NCI-H1694 (cell line): ENCODE data around the gene DDN.

Experiments used
- DNase-seq: peaks from one replicate; lab custom pipeline; 2025; lab: John Stamatoyannopoulos, UW

DDN gene

DNA sequence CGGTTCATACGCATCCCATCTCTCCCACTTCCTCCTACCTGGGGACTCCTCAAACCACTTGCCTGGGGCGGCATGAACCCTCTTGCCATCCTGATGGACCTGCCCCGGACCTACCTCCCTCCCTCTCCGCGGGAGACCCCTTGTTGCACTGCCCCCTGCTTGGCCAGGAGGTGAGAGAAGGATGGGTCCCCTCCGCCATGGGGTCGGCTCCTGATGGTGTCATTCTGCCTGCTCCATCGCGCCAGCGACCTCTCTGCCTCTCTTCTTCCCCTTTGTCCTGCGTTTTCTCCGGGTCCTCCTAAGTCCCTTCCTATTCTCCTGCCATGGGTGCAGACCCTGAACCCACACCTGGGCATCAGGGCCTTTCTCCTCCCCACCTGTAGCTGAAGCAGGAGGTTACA, 17.4 kb downstream of the DDN start:
- DNase-seq = no peak

DNA sequence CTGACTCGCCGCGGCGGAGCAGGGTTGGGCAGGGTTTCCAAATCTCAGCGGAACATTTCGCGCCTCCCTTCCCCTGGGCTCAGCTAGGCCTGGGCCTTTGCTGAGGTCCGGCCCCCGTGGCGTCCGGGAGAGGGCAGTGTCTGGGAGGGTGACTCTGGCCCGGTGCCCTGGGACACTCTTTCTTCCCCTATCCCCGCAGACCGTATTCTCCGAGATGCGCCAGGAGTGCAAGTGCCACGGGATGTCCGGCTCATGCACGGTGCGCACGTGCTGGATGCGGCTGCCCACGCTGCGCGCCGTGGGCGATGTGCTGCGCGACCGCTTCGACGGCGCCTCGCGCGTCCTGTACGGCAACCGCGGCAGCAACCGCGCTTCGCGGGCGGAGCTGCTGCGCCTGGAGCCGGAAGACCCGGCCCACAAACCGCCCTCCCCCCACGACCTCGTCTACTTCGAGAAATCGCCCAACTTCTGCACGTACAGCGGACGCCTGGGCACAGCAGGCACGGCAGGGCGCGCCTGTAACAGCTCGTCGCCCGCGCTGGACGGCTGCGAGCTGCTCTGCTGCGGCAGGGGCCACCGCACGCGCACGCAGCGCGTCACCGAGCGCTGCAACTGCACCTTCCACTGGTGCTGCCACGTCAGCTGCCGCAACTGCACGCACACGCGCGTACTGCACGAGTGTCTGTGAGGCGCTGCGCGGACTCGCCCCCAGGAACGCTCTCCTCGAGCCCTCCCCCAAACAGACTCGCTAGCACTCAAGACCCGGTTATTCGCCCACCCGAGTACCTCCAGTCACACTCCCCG, 18.0 kb downstream of the DDN start:
- no peak for DNase-seq

GRCh38 chr12:48980389-48980952, 18.7 kb downstream of the DDN start:
- no peak for DNase-seq

GRCh38 chr12:48979602-48980388, 19.4 kb downstream of the DDN start:
- DNase-seq = no peak

DNA sequence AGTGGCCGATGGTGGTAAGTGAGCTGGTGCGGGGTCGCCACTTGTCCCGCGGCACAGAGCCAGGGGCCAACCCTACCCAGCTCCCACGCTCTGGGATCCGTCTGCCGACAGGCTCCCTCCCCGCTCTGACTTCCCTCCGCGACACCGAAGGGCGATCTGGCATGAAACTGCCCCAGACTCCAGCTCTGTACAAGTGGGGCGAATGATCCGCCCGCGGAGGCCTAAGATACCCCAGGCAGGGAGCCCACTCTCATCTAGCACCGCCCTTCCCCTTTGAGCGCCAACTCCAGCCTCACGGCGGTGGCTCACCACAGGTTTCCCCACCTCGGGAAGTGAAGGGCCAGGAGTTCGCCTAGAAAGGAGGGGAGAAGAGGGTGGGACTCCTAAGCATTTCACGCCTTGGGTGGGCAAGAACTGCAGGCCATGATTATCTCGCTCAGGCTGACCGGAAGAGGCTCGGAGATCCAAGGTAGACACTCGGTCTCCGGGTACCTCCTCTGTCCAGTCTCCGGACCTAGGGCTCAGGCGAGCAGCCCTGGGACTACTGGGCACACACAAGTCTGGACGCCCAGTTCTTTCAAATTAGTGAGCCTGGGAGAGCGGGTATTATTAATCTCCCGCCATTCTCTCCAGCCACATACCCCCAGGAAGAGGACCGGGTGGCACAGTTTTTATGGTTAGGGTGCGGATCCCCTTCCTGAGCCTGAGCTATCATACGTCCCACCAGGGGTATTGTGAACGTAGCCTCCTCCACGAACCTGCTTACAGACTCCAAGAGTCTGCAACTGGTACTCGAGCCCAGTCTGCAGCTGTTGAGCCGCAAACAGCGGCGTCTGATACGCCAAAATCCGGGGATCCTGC, 20.2 kb downstream of the DDN start:
- no peak for DNase-seq

GRCh38 chr12:48978291-48978740, 20.9 kb downstream of the DDN start, which contains the start of gene WNT1:
Gene WNT1, plus strand, starts transcription at chr12:48978322. Its CDS starts 329 bp downstream, at chr12:48978651.
- no peak for DNase-seq

DNA sequence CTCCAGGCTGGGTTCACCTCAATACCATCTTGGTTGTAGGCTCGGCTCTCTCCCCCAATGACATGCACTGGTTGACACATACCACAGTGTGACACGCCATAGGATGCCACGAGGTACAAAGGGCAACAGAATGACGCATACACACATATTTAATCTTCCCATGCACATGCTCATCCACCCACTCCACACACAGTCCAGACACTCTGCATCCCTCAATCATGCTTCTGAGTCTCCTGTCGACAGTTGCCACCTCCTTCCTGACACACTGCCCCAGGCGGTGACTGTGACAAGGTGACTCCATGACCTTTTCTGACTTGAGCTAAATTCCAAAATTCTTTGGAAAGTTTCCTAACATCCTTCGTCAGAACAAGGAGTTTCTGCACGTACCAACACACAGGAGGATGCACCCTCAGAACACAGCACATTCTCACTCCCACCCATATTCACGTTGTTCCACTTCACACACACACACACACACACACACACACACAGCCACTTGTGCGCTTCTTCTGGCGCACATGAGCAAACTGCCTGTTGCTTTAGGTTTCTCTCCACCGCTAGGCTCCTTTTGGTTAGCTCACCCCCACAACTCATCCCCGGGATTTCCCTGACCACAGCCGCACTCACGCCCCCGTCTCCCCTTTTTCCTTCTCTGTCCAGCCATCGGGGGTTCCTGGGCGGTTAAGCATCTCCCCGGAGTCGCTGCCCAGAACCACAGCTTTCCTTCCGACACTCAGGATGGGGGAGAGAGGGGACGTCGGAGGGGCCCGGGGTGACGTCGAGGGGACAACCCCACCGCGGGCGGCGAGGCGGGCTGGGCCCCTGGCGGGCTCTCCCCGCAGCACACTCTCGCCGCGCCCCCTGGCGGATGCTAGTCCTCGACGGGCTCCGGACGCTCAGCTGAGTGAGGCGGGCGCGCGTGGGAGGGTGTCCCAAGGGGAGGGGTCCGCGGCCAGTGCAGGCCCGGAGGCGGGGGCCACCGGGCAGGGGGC, 21.6 kb downstream of the DDN start:
- no peak for DNase-seq

DNA sequence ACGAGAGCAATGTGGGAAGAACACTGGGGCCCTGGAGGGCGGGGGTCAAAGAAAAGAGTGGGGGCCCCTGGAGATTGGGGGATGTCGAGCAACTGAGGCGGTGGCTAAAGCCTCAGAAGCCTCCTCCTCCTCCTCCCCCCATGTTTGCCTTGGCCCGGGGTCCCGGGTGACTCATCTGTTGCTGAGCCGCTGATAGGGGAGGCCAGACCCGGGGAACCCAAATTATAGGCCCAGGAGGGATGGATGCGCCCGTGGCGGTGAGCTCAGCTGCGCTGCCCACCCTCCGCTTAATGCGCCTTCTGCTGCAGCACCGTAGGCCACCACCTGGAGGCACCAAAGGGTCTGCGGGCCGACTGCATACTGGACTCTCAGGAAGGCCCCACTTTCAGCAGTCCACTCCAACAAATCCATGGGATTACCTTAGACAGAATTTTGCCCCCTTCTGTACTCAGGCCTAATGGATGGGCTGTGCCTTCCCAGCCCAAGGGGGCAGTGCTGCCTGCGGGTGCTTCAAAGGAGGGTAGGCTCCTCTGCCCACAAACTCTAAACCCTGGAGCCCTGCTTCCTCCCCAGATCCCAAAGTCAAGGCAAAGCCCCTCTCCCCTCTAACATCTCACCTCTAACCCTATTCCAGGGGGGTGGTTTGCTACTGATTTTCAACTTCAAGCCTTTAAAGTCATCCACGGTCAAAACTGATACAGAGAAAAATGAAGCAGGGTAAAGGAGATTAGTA, 25.1 kb downstream of the DDN start:
- DNase-seq = no peak

- no peak for DNase-seq
These were observed 25.6 kb downstream of the DDN start for GRCh38 chr12:48973531-48973930.

- no peak for DNase-seq
These were observed 26.2 kb downstream of the DDN start for GRCh38 chr12:48972952-48973483.

- DNase-seq = no peak
These were observed 26.8 kb downstream of the DDN start for GRCh38 chr12:48972213-48972951.

- no peak for DNase-seq
These were observed 28.4 kb downstream of the DDN start for GRCh38 chr12:48970702-48971334.

DNA sequence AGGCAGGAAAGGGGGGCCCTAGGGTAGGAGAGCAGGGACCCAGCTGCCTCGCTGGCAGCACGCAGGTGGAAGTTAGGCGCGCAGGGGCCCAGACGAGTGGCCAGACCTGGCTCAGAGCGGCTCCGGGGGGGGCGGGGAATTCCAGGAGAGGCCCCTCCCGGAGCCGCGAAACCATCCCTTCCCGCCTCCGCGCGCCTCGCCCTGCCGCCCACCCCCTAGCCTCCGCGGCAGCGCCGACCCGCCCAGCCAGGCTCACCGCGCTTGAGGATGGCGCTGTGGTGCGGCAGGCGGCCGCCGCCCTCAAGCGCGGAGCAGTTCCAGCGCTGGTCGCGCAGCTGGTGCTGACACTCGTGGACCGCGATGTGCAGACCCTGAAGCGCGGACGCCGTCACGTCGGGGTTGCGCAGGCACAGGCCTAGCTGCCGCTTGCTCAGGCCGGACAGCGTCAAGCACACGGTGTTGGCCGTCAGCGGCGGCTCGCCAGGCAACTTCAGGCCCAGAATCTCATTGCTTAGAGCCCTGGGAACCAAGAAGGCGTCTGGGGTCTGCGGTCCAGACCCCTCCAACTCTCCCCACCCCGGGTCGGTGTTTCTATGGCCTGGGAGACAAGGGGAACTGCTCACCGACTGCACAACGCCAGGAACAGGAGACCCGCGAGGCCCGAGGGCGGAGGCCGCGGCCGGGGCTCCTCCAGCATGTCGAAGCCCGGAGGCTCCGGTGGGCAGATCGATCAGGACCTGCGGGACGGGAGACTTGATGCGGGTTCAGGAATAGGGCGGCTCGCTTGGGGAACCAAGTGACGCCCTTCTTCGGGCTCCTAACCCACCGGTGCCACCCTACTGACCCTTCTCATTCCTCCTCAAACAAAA, 29.1 kb downstream of the DDN start:
- no peak for DNase-seq

DNA sequence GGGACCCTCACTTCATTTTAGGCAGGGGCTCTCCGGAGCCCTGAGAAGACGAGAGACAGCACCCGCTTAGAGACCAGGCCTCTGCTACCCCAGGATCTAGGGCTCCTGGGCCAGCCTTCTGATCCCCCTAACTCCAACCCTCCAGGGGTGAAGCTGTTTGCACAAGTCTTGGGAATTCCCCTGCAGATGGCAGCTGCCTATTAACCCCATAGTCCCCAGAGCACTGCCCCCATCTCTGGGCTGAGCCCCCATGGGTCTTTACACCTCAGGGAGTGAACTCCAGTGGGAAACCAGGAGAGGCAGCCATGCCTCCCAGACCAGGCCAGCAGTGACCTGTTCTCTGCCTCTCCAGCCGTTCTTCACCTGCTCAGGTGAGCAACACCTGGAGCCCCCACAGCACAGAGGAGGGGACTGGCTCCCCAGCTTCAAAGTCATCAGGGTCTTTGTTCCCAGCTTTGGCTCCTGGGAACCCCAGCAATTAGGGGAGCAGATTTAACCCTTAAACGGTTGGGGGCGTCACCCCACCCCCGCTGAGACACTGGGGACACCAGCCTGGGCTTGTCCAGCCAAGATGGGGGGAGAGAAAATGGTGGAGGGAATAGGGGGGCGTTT, 29.9 kb downstream of the DDN start:
- no peak for DNase-seq

DNA sequence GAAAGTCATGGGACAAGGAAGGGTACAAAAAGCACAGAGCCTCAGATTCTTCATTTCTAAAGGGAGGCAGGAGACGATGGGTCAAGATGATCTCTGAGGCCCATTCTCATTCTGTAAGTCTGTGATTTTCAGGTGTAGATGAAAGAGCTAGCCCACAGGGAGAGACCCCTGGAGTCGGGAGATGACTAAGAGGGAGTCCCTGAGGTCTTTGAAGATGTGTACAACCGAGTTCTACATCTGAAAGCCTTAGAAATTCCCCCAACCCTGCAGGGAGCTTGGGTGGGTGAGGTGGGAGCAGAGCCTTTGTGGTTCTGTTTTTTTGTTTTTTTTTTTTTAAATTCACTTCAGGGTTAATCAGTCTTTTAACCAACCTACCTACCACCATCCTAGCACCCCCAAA, 30.7 kb downstream of the DDN start:
- no peak for DNase-seq

DNA sequence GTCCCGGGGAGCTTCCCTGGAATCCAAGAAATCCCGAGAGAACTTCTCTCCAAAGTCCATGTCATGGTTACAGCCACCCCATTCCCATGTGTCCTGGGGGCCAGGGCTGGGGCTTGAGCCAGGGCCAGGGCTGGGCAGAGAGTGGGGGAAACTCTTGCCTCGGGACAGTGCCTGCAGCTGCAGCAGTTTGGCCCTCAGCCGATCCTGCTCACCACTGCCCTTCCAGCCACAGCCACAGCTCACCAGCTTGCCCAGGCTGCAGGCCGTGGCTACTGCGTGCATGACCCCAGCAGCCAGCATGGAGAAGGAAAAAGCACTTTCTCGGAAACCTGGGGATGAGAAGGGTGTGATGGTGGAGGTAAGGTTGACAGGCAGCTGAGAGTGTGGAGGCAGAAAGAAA, 31.2 kb downstream of the DDN start:
- no peak for DNase-seq
